Inferior parietal cortex (tissue), 1 donor: ENCODE results near the gene CA10.

Source experiments
- DNase-seq: peaks from one replicate; pipeline ENCODE4 v3.0.0-alpha.2; 2016; ENCODE audit errors: extremely low spot score

The CA10 gene

GRCh38 chr17:51682115-51682514 is 476.4 kb downstream of the CA10 start:
- no peak for DNase-seq

DNA sequence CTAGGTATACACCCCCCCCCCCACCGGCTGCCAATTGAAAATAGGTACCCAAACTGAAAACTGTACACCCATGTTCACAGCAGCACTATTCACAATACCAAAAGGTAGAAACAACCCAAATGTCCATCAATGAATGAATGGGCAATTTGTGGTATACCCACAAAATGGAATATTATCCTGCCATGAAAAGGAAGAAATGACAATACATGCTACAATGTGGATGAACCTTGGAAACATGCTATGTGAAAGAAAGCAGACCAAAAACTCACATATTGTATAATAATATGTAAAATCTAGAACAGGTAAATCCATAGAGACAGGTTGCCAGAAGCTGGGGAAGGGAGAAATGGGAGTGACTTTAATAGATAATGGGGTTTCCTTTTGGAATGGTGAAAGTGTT is 480.6 kb downstream of the CA10 start:
- no peak for DNase-seq

GRCh38 chr17:51676691-51677487 is 481.6 kb downstream of the CA10 start:
- DNase-seq = no peak

DNA sequence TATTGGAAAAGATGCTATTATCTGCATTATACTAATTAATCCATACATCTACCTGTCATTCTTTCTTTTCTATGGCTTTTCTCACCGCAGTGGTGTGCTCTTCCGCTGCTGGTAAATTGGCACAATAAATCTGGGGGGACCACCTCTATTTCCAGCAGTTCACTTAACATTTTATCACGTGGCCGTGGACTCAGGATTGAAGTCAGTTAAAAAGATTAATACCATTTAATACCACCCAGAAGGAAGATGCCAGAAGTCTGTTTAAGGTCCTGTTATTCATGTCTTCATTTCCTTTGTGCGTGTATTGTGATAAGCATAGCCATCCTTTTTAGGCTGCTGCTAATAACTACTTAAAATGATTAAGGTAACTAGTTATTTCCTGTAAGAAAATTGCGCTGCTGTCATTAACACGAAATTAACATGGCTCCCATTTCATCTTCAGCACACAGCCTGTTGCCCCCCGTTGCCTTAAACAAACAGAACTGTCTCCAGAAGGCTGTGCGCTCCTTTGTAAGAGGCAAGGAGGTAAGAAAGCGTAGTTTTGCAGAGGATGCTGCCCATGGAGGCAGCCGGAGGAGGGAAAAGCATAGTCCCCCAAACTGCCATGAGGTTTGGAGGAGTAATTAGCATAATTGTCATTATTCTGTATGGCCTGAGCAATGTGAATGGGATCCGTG is 483.8 kb downstream of the CA10 start:
- no peak for DNase-seq

DNA sequence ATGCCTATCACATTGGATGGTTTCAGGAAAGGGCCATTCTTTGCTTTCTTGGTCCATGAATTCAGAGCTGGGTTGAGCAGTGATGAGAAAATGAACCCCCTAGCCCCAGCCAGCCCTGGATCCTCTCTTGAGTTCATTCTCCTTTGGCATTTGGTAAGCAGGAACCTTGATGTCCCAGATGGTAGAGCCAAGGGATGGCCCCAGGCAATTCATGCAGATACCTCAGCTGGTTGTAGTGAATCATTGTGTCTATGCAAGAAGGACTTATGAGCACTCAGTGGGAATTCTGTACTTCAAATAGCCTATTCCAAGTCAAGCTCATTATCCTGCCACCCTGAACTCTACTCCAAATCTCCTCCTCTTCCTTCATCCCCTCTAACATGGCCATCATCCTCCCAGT is 485.4 kb downstream of the CA10 start:
- no peak for DNase-seq

GRCh38 chr17:51672065-51672464 is 486.4 kb downstream of the CA10 start:
- no peak for DNase-seq

DNA sequence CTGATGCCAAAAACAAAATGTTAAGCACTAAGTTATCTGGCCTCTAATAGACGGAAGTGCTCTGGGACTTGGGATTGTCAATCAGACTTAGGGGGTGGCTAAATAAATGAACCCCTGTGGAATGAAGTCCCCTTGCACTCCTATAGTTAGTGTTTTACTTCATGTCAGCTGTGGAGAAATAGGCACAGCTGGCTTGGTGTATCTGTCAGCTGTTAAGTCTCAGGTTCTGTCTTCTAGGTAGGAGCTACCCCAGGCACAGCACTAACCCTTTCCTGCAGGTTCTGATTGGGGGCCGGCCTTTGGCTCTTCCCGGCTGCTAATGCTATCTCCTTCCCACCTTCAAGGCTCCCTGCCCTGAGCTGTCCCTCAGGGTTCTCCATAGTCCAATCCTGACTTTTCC is 487.6 kb downstream of the CA10 start:
- DNase-seq = no peak

- DNase-seq = no peak
These were observed 489.6 kb downstream of the CA10 start for GRCh38 chr17:51668963-51669246.

DNA sequence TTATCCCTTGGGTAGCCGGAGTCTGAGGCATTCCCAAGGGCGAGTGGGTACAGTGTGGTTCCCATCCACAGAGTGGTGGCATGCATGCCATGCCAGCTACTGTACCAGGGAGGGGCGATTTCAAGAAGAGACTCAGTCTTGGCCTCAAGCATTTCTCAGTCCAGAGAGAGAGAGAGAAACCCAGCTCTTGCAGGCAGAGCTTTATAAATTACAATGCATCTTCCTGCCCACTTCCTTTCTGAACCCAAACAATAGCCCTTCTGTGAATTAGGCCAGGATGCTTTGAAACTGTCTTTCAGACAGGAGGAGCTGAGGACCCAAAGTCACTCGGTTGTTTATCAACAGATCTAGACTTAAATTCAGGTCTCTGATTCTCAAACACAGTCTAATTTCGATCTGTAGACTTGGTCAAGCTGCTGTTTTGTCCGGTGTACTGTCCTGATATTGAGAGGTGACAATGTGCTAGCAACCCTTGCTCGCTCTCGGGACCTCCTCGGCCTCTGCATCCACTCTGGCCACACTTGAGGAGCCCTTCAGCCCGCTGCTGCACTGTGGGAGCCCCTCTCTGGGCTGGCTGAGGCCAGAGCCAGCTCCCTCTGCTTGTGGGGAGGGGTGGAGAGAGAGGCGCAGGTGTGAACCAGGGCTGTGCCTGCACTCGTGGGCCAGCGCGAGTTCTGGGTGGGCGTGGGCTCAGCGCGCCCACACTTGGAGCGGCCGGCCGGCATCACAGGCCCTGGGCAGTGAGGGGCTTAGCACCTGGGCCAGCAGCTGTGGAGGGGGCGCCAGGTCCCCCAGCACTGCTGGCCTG is 490.2 kb downstream of the CA10 start:
- no peak for DNase-seq

DNA sequence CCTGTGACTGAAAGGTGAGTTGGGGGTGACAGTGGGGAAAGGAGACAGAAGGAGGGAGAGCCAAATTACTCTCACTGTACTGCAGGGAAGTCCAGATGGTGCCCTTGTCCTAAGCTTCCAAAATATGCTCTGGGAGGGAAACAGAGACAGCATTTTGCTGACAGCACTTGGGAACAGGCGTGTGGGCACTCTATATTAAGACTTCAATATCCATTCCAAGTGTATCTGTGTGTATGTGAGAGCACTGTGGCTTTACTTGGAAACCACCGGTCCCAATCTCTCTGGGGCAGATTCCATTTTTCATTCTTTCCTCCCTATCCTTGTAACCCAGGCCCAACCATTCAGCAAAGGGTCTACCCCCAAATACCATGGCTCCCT is 490.8 kb downstream of the CA10 start:
- DNase-seq = no peak

GRCh38 chr17:51666971-51667705 is 491.4 kb downstream of the CA10 start:
- no peak for DNase-seq

DNA sequence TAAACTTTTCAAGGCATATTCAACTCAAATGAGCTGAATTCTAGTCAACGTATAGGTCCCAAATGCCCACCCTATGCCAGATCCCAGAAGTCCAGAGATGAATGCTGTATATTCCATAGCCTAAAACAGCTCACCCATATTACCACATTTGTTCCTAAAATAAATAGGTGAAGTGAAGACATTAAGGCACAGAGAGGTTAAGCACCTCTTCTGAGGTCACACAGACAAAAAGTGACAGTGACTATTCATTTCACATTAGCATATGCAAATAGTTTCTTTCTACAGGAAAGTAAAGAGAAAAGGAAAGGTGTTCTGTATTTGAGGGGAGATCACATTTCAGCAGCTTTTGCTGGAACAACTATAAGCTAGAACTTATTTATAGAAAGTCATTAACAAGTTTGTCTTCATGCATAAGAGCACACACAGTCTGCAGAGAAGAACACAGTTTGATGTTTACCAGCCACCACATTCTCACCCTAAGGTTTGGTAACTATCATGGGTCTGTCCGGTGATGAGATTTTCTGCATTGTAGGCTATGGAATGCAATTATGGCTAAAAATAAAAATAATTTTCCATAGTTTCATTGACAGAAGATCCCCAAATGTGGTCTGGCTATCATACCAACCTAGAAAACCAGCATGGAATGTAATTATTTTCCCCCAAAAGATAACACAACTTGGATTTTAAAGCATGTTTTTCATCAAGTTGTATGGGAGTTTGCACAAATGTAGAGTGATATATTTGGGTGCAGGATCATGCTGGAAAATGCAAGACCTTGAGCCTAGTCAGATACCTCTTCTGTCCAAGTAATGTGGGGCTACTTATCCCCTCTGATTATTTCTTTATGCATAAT is 496.1 kb downstream of the CA10 start:
- no peak for DNase-seq

GRCh38 chr17:51661403-51661802 is 497.1 kb downstream of the CA10 start:
- DNase-seq = no peak

- no peak for DNase-seq
These were observed 498.2 kb downstream of the CA10 start for GRCh38 chr17:51660266-51660665.

GRCh38 chr17:51657224-51657623 is 501.3 kb downstream of the CA10 start:
- no peak for DNase-seq

GRCh38 chr17:51653878-51654277 is 504.6 kb downstream of the CA10 start:
- DNase-seq = no peak

DNA sequence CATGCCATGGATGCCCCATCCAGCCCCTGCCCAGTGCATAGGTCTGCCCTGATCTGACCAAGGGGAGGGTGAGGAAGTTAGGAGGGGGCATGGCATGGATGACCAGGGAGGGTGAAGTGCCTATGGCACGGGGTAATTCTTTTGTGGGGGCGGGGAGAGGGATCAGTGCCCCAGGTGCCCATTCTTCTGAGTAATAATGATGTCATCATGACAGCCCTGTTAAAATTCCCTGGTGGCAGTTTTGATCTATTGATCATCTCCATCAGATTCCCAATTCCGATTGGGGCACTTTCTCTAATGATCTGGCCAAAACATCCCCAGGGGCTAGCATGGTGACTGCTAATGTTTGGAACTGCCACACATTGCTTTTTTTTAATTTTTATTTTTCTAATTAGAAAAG is 506.0 kb downstream of the CA10 start:
- no peak for DNase-seq

DNA sequence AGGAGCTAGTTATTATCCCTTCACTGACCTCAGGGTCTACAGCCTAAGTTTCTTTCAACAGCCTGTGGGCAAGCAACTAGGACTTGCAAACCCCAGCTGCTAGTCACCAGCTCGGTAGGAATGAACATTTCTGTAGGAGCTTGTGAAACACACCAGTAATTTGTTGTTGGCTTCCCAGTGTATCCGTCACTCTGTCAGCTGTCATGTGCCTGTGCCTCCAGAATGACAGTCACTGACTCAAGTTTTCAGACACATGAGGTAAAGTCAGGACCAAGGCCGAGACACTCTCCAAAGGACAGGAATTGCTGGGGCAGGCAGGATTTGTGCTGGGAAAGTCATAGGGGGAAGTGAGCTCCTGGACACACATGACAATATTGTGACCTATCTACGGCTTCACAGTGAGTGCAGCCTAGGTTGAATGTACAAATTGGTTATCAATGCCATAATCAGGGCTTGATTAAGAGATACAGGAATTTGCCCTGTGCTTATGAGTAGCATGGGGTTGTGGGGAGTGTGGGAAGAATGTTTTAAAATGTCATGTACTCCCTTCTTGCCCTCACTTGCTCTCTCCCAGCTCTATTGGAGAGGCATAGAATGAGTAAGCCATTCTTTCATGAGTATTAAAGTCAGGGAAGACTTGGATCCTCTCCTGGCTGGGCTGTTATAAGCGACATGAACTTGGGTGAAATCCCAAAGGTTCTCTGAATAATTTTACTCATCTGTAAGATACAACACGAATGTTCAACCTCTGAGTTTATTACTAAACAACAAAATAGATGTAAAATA is 506.8 kb downstream of the CA10 start:
- no peak for DNase-seq

DNA sequence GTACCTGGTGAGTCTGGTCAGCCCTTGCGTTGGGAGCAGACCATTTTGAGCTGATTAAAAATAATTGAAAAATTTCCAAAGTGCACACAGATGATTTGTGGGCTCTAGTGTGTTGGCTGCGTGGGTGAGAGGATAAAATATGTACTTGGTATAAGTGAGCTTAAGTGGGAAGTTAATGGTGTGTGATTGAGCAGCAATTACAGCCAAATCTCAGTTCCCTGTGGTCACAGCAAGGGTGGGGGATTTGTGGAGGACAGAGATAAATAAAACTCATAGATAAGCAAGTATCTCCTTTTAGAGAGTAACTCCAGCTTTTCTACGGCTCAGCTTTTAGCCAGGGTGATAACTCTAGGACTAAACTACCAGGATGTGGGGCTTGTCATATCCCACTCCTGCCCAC is 507.7 kb downstream of the CA10 start:
- no peak for DNase-seq

DNA sequence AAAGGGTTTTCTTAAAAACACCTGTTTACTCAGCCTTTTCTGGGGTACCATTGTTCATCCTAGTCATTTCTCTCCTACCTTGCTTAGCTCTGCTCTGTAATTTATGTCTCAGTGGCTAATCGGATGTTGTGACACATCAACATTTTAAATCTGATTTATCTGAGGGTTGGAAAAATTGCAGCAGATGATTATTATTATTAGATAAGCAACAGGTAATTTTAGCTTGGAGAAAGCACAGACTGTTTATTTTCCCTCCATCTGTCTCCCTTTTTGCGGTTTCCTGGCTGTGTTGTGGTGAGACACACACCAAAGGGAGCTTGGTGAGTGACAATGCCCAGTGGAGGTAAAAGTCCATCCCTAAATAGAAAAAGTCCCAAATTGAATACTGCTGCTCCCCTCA is 508.3 kb downstream of the CA10 start:
- DNase-seq = no peak

GRCh38 chr17:51647826-51648225 is 510.7 kb downstream of the CA10 start:
- DNase-seq = no peak
